SK-N-SH treated with all-trans-retinoic acid at 6 μM for 48 hours (cell line): ENCODE data around the gene HLA-F.

ENCODE experiments used
- ATAC-seq: fragments of 200-7000 bp; cut with Tn5 transposase; 3 replicates; pipeline ENCODE4 v1.9.1; 2020; ENCODE audit warnings: mild to moderate bottlenecking, moderate library complexity
- ARNTL ChIP-seq: fragments of 450-650 bp; formaldehyde crosslinking; IDR thresholded peaks from 2 replicates; pipeline ENCODE4 v1.5.0; 2020; ENCODE audit warnings: low read depth, mild to moderate bottlenecking, moderate library complexity, borderline replicate concordance
- BACH2 ChIP-seq: fragments of 250-450 bp; sonication (Bioruptor Pico); IDR thresholded peaks from 2 replicates; pipeline ENCODE4 v1.9.0; 2021; ENCODE audit warnings: mild to moderate bottlenecking, borderline replicate concordance
- CREB5 ChIP-seq: fragments of 250-450 bp; sonication (Bioruptor Pico); IDR thresholded peaks from 2 replicates; pipeline ENCODE4 v1.5.1; 2020; ENCODE audit warnings: low read depth, mild to moderate bottlenecking, moderate library complexity
- CSDC2 ChIP-seq: fragments of 250-450 bp; sonication (Bioruptor Pico); IDR thresholded peaks from 2 replicates; pipeline ENCODE4 v1.5.0; 2020; ENCODE audit warnings: mild to moderate bottlenecking, moderate library complexity
- CSRNP3 ChIP-seq: fragments of 250-450 bp; sonication (Bioruptor Pico); IDR thresholded peaks from 2 replicates; pipeline ENCODE4 v1.5.1; 2021; ENCODE audit warnings: mild to moderate bottlenecking, moderate library complexity
- ESRRG ChIP-seq: fragments of 250-450 bp; sonication (Bioruptor Pico); IDR thresholded peaks from 2 replicates; pipeline ENCODE4 v1.6.1; 2021; ENCODE audit warnings: mild to moderate bottlenecking
- ISL1 ChIP-seq: fragments of 250-450 bp; sonication (Bioruptor Pico); IDR thresholded peaks from 2 replicates; pipeline ENCODE4 v2.1.2; 2022; ENCODE audit warnings: mild to moderate bottlenecking, moderate library complexity
- OSR1 ChIP-seq: fragments of 250-450 bp; sonication (Bioruptor Pico); IDR thresholded peaks from 2 replicates; pipeline ENCODE4 v1.8.0; 2022; ENCODE audit warnings: moderate library complexity, mild to moderate bottlenecking, inconsistent platforms
- PPARA ChIP-seq: fragments of 250-450 bp; sonication (Bioruptor Pico); IDR thresholded peaks from 2 replicates; pipeline ENCODE4 v1.5.0; 2020; ENCODE audit warnings: mild to moderate bottlenecking, borderline replicate concordance
- RARB ChIP-seq: fragments of 250-450 bp; sonication (Bioruptor Pico); IDR thresholded peaks from 2 replicates; pipeline ENCODE4 v1.8.0; 2021; ENCODE audit warnings: mild to moderate bottlenecking, moderate library complexity
- SNAI2 ChIP-seq: fragments of 250-450 bp; sonication (Bioruptor Pico); IDR thresholded peaks from 2 replicates; pipeline ENCODE4 v1.5.0; 2020; ENCODE audit warnings: mild to moderate bottlenecking, moderate library complexity
- TCF4 ChIP-seq: fragments of 250-450 bp; sonication (Bioruptor Pico); IDR thresholded peaks from 2 replicates; pipeline ENCODE4 v1.8.0; 2021; ENCODE audit warnings: mild to moderate bottlenecking, moderate library complexity, borderline replicate concordance
- TOX ChIP-seq: fragments of 250-450 bp; sonication (Bioruptor Pico); IDR thresholded peaks from 2 replicates; pipeline ENCODE4 v1.8.0; 2021; ENCODE audit warnings: mild to moderate bottlenecking, moderate library complexity, borderline replicate concordance
- TSHZ2 ChIP-seq: fragments of 250-450 bp; sonication (Bioruptor Pico); IDR thresholded peaks from 2 replicates; pipeline ENCODE4 v1.5.0; 2020; ENCODE audit warnings: mild to moderate bottlenecking, moderate library complexity
- ZFP3 ChIP-seq: fragments of 250-450 bp; sonication (Bioruptor Pico); IDR thresholded peaks from 2 replicates; pipeline ENCODE4 v1.5.0; 2020; ENCODE audit warnings: mild to moderate bottlenecking, moderate library complexity
- ZNF565 ChIP-seq: fragments of 450-650 bp; formaldehyde crosslinking; conservative IDR thresholded peaks from 2 replicates; pipeline ENCODE4 v1.5.0; 2020; ENCODE audit warnings: low read depth, mild to moderate bottlenecking, moderate library complexity
- ZNF70 ChIP-seq: fragments of 450-650 bp; formaldehyde crosslinking; IDR thresholded peaks from 2 replicates; pipeline ENCODE4 v1.5.0; 2020; ENCODE audit warnings: mild to moderate bottlenecking, moderate library complexity
- TF ChIP-seq, protein P1 (sequence below): fragments of 250-450 bp; sonication (Bioruptor Pico); IDR thresholded peaks from 2 replicates; pipeline ENCODE4 v1.8.0; 2020; ENCODE audit warnings: mild to moderate bottlenecking, moderate library complexity, borderline replicate concordance
- TF ChIP-seq, protein P2 (sequence below): fragments of 250-450 bp; sonication (Bioruptor Pico); IDR thresholded peaks from 2 replicates; pipeline ENCODE4 v1.8.0; 2021; ENCODE audit warnings: low read depth, mild to moderate bottlenecking, moderate library complexity, borderline replicate concordance

HLA-F gene

DNA sequence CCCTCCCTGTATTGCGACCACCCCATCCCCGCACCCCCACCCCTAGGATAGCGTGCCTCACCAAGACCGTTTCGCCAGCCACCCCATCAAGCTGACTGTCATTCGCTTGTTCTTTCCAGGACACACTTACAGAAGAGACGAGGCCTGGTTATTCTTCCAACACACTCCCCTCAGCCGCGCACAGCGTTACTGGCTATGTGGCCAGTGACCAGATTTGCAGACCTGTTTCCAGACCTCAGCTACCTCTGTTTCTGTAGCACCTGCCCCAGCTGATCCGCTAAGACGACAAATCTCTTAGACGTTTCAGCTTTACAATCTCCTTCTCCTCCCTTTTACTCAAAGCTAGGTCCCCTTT lies 26.1 kb downstream of the HLA-F start:
- peak; percentile 2; the same call in 1 of the 3 replicates for ATAC-seq
- no peak for TF ChIP-seq TOX
- TF ChIP-seq ZNF565 (CRISPR knock-in tag), result no peak
- TF ChIP-seq ZFP3 (CRISPR knock-in tag), result no peak
- no peak for TF ChIP-seq SNAI2 (CRISPR knock-in tag)
- TF ChIP-seq CREB5 (CRISPR knock-in tag), result no peak
- no peak for TF ChIP-seq CSRNP3 (CRISPR knock-in tag)
- TF ChIP-seq ISL1, result no peak
- TF ChIP-seq RARB (CRISPR knock-in tag), result no peak
- TF ChIP-seq, protein P1, sequence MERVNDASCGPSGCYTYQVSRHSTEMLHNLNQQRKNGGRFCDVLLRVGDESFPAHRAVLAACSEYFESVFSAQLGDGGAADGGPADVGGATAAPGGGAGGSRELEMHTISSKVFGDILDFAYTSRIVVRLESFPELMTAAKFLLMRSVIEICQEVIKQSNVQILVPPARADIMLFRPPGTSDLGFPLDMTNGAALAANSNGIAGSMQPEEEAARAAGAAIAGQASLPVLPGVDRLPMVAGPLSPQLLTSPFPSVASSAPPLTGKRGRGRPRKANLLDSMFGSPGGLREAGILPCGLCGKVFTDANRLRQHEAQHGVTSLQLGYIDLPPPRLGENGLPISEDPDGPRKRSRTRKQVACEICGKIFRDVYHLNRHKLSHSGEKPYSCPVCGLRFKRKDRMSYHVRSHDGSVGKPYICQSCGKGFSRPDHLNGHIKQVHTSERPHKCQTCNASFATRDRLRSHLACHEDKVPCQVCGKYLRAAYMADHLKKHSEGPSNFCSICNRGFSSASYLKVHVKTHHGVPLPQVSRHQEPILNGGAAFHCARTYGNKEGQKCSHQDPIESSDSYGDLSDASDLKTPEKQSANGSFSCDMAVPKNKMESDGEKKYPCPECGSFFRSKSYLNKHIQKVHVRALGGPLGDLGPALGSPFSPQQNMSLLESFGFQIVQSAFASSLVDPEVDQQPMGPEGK (CRISPR knock-in tag), result no peak
- TF ChIP-seq BACH2 (CRISPR knock-in tag), result no peak
- no peak for TF ChIP-seq TSHZ2 (CRISPR knock-in tag)
- no peak for TF ChIP-seq PPARA (CRISPR knock-in tag)

DNA sequence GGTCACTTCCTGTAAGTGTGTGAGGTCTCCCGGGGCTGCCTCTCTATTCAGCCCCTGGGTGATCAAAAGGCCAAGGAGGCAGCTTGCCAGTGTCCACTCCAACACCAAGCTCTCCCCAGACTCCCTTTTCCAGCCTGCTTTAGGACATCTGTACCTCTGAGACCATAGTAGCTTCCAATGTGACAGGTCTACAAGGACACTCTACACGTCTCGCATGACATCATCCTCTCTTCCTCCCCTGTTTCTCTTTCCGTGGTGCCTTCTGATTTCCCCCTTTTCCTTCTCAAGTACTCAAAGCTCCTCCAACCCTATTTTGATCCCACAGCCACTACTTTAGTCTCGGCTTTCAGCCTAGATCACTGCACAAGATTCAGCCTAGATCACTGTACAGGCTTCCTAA lies 26.4 kb downstream of the HLA-F start:
- ATAC-seq, result no peak
- no peak for TF ChIP-seq ZNF565 (CRISPR knock-in tag)
- no peak for TF ChIP-seq OSR1 (CRISPR knock-in tag)
- TF ChIP-seq TOX, result no peak
- no peak for TF ChIP-seq BACH2 (CRISPR knock-in tag)

GRCh38 chr6:29750709-29751108 lies 27.5 kb downstream of the HLA-F start:
- no peak for ATAC-seq
- TF ChIP-seq ARNTL (CRISPR knock-in tag) (no peak), ISL1 (no peak), TOX (no peak), CSDC2 (CRISPR knock-in tag) (no peak), TCF4 (CRISPR knock-in tag) (no peak), ZNF565 (CRISPR knock-in tag) (no peak), RARB (CRISPR knock-in tag) (no peak), ZNF70 (CRISPR knock-in tag) (no peak), CREB5 (CRISPR knock-in tag) (no peak), ESRRG (CRISPR knock-in tag) (no peak), PPARA (CRISPR knock-in tag) (no peak), ZFP3 (CRISPR knock-in tag) (no peak), SNAI2 (CRISPR knock-in tag) (no peak), TSHZ2 (CRISPR knock-in tag) (no peak)
- TF ChIP-seq, protein P2, sequence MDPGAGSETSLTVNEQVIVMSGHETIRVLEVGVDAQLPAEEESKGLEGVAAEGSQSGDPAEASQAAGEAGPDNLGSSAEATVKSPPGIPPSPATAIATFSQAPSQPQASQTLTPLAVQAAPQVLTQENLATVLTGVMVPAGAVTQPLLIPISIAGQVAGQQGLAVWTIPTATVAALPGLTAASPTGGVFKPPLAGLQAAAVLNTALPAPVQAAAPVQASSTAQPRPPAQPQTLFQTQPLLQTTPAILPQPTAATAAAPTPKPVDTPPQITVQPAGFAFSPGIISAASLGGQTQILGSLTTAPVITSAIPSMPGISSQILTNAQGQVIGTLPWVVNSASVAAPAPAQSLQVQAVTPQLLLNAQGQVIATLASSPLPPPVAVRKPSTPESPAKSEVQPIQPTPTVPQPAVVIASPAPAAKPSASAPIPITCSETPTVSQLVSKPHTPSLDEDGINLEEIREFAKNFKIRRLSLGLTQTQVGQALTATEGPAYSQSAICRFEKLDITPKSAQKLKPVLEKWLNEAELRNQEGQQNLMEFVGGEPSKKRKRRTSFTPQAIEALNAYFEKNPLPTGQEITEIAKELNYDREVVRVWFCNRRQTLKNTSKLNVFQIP (CRISPR knock-in tag), result no peak
- TF ChIP-seq, protein P1 (CRISPR knock-in tag), result no peak
- TF ChIP-seq, all 23 proteins: peak for 0
